ENCODE data around the gene MPZL1.
"Not testable (repeated sequence)": the region's sequence is repeated elsewhere in the genome, so short reads cannot be mapped to it uniquely, and the experiment has no call there.

Gene MPZL1

DNA sequence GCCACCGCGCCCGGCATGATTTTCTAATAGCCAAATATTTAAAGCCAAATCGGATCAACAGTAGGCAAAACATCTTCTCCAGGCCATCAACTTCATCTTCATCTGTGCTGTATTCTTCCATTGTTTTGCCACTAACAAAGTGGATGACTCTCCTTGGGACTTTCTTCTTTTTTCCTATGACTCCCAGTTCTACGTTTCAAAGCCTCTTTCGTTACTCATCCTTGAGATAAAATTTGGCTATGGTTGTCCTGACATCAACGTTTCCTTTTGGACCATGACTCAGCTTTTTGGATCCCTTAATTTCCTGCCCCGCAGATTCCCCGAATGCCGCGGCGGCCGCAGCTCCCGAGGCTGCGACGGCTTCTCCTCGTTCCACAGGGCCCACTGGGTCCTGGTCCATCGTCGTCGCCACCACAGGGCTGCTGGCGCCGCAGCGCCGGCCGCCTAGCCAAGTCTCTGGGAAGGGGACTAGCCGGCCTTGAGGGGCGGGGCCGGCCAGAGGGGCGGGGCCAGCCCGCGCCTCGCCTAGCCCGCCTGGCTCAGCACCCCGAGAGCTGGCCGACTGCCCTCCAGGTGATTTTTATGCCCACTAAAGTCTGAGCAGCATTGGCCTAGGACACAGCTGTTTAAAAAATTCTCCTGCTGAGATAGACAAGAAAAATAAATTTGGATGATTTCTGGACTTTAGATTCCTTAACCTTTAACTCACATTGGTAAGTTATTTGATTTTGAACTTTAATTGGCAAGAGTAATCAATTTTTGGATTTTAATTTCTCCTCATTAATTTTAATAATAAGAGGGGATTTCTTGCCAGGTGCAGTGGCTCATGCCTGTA, 98.3 kb downstream of the MPZL1 start:
- no peak for DNase-seq

DNA sequence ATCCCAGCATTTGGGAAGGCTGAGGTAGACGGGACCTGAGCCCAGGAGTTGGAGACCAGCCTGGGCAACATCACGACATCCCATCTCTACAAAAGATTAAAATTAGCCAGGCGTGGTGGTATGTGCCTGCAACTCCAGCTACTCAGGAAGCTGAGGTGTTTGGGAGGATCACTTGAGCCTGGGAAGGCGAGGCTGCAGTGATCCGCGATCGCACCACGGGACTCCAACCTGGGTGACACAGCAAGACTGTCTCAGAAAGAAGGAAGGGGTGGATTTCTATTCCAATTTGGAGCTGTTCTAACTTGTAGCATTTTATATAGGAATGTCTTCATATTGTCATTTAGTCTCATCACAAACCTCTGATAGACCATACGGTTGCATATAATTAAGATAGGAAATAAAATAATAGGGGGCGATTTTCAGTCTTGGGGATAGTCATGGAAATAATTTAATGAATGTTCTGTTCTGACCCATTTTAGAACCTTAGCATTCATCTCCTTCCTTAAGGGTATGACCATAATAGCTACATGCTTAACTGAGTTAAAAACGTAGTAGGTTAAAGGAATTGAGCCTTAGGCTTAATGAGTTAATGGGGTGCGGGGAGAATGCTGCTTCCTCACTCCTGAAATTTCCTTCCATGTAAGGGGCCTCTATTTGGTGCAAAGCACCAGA, 99.0 kb downstream of the MPZL1 start:
- DNase-seq, result no peak

DNA sequence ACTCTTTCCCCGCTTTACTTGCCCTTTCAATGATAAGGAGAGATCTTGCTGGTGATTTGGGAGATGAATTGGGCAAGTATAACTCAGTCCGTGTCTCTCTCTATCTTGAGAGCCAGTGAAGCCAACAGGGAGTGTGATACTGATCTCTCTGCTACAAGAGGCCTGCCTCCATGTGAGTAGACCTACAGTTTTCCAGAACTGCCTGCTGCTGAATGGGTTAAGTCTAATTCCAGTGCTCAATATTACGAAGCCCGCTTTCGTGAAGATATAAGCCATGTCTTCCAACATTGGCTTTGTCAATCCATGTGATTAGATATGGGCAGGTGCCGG, 99.5 kb downstream of the MPZL1 start:
- DNase-seq, result no peak

DNA sequence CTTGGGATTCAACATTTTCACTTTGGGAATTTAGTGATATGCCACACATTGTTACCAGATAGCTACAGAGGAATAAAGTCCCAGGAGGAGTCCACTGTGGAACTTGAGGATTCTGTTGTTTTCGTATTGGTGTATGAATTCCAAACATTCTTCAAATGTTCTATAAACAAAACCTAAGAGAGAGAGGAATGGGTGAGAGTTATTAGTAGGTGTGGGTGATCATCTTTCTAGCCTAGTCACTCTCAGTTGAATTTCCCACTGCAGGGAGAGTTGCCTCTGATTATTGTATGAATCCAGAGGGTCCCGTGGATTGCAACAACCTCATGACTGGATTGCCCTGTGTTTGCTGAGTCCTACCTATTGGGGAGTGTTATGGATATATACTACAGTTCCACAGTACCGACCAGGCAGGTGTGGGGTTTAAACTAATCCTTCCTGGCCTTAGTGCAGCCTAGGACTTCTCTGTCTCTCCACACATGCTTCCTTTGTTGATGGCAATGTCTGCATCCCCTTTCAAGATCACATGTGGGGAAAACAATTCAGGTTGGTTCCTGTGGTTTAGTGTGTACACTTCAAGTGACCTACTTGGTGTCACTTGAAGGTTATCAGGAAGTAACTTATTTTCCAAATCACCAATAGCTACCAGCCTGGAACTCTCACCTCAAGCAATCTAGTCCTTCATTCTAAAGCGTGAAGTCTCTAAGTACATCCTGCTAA, 100.3 kb downstream of the MPZL1 start:
- no peak for DNase-seq

DNA sequence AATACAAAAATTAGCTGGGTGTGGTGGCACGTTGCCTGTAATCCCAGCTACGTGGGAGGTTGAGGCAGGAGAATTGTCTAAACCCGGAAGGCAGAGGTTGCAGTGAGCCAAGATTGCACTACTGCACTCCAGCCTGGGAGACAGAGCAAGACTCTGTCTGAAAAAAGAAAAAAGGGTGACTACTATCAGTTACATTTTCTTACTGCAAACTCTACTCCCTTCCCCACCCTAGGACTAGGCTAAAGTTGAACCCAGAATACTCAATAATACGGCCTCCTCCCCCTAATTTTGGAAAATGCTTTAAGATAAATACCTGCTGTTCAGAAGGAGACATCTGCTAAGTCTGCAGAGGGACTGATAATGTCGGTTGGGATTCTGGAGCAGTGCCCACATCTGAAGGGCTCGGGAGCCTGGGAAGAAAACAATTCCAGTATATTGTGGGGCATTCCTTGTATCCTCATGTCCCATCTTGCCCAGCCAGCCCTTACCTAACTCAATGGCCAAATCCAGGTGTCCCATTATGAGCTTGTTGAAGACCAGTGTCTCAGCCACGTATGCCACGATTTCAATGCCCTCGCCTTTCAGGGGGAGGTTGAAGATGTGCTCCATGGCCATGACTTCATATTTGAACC, 102.5 kb downstream of the MPZL1 start:
- no peak for DNase-seq

DNA sequence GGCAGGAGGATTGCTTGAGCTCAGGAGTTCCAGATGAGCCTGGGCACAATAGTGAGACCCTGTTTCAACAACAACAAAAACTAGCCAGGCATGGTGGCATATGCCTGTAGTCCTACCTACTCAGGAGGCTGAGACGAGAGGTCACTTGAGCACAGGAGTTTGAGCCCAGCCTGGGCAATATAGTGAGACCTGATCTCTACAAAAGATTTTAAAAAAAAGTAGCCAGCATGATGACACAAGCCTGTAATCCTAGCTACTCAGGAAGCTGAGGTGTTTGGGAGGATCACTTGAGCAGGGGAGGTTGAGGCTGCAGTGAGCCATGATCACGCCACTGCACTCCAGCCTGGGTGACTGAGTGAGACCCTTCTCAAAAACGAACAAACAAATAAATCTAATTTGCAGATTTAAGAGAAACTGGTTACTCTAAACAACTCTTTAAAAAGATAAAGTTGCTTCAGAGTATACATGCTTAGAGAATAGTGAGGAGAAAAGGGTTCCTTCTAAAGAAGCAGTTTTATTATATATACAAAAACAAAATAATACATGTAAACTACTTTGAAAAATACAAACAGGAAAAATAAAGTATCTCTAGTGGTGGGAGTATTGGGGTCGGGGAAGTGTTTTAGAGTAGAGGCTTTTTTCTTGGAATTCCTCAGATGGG, 103.8 kb downstream of the MPZL1 start:
- DNase-seq, result no peak

DNA sequence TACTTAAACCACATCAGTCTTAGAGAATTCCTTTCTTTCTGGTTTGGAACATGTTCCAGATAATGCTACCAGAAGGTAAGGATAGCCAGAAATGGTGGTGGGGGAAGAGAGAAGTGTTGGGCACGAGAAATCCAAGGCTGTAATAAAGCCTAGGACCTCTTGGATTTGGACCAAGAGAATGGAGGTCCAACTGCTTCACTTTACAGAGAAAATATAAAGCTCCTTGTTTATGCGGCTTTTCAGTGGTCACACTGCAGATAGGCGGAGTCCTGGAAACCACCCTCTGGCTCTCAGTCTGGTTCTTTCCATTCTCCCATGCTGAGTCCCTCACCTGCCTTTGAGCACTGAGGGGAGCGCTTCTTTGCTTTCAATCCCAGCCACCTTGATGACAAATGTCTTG, 104.3 kb downstream of the MPZL1 start:
- DNase-seq, result no peak

DNA sequence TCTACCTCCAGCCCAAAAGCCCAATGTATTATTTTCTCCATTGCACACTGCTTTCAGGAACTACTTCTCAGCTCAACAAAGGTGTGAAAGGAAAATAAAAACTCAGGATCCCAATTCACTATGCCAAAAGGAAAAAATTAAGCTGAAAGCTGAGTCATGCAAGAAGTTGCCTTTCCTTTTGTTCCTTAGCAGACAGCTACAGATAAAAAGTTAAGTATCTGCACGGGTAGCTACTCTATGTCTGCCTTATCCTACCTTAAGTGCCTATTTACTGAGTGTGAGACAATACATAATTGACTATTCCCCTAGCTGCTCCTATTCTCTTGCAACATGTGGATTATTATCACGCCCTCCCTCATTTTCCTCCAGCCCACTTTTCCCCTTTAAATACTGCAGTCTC, 108.1 kb downstream of the MPZL1 start:
- no peak for DNase-seq

DNA sequence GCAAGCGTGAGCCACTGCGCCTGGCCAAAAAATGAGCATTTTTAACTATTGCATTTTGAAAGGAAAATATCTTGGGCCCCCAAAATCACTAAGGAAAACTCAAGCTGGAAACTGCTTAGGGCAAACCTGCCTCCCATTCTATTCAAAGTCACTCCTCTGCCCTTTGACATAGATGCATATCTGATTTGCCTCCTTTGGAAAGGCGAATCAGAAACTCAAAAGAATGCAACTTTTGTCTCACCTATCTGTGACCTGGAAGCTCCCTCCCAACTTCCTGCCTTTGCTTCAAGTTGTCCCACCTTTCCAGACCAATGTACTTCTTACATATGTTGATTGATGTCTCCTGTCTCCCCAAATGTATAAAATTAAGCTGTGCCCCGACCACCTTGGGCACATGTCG, 108.9 kb downstream of the MPZL1 start:
- not testable (repeated sequence) for DNase-seq

DNA sequence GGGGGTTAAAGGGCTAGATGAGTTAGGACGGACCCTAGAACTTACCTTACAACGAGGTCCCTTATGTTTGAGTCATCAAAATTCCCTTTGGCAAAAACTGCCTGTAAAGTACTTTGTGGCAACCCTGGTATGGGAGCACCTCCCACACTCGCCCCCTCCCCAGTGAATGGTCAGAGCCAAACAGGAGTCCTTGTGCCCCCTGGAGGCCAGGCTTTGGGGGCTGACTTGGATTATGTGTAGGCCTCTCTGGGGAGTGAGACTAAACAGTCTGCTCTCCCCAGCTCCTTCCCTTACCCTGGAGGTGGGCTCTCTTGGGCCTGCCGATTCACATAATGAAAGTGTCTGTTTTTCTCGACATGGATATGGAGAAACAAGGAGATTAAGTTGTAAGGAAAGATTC, 110.9 kb downstream of the MPZL1 start:
- no peak for DNase-seq

DNA sequence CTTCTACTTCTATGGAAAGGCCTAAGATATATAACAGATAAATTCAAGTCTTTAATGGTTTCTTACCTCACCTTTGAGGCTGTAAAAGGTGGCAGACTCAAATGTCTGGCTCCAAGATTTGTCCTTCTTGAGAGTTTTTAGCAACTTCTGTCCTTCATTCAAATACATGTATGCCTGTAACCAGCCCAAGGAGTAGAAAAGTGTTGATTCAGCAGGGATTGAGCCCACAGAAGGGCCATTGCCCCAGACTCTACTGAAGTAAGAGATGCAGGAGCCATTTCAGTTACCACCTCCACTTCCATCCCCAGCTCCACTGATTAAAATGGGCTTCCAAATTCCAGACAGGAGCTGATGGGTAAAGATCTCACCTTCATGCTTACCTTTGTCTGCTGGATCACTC, 112.1 kb downstream of the MPZL1 start:
- DNase-seq, result no peak

DNA sequence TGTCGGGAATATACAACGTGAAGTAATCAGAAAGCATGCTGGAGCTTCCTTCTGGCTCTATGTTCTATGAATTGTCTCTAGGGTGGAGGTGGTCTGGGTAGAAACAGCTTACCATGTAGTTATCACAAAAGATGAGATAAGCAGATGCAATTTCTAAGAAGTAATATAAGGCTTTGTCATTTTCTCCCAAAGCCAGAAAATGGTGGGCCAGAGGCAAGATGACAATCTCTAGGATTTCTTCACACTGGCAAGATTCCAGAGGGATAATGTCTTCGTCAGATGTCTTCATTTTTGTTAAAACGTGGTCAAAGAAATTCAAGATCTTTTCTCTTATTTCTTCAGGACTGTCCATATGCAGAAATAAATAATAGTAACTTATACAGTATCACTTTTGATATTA, 114.4 kb downstream of the MPZL1 start:
- DNase-seq, result no peak

DNA sequence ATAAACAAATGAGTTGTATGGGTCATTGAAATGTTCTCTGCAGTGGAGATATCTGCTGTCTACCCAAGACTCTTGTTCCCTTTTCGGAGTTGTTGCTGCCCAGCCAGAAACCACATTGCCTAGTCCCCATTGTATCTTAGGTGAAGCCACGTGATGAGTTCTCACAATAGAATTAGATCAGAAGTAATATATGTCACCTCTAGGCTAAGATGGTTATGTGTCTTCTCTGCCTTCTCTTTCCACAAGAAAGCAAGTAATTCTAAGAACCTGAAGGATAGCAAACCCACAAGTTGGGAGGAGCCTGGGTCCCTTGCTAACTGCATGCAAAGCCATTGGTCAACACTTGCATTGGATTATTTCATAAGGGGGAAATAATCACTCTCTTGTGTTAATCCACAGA, 115.5 kb downstream of the MPZL1 start:
- DNase-seq, result no peak

DNA sequence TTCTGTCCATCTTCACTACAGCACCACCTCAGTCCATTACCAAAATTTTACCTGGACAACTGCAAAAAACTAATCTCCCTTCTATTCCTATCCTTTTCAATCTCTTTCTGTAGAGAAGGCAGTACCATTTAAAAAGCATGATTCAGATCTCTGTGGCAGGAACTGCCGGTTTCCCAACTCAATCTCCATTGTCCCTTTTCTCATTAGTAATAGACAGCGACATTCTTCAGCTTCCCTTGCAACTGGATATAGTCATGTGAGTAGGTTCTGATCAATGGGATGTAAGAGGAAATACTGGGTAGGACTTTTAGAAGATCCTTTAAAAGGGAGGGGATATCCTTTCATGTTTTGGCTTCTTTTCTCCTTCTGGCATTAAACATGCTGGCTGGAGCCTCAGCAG, 117.2 kb downstream of the MPZL1 start:
- no peak for DNase-seq
